Measurements from ENCODE around the gene GRAP.

GRAP gene

GRCh38 chr17:19010729-19011505 lies 35.8 kb downstream of the GRAP start:
- TF ChIP-seq, protein P1, sequence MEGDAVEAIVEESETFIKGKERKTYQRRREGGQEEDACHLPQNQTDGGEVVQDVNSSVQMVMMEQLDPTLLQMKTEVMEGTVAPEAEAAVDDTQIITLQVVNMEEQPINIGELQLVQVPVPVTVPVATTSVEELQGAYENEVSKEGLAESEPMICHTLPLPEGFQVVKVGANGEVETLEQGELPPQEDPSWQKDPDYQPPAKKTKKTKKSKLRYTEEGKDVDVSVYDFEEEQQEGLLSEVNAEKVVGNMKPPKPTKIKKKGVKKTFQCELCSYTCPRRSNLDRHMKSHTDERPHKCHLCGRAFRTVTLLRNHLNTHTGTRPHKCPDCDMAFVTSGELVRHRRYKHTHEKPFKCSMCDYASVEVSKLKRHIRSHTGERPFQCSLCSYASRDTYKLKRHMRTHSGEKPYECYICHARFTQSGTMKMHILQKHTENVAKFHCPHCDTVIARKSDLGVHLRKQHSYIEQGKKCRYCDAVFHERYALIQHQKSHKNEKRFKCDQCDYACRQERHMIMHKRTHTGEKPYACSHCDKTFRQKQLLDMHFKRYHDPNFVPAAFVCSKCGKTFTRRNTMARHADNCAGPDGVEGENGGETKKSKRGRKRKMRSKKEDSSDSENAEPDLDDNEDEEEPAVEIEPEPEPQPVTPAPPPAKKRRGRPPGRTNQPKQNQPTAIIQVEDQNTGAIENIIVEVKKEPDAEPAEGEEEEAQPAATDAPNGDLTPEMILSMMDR (IDR thresholded peaks at IDR 0.05; ENCODE audit: control insufficient read depth, extremely low read depth, insufficient read depth): no peak
- no peak overlapping the region for H3K4me3 ChIP-seq (ENCODE audit: low read depth, low read length)
- DNase-seq (ENCODE audit: low read depth): no peak

DNA sequence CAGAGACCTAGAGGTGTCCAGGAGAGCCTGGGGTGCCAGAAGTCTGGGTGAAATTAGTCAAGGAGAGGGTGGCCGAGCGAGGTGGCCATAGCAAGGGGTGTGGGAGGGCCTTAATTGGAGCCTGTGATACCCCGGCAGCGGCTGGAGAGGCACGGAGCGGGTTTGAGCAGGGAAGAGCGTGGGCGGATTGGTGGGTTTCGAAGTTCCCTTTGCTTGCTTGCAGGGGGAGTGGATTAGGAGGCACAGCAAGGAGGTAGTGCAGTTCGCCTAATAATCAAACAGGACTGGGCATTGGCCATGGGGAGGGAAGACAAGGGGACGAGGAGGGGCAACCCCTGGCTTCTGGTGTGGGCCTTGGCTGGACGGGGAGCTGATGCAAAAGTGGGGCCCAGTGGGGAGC lies 36.8 kb downstream of the GRAP start:
- no peak for DNase-seq (ENCODE audit: low read depth)
- no peak overlapping the region for H3K4me3 ChIP-seq (ENCODE audit: low read depth, low read length)
- TF ChIP-seq, protein P1 (IDR thresholded peaks at IDR 0.05; ENCODE audit: control insufficient read depth, extremely low read depth, insufficient read depth): no peak

DNA sequence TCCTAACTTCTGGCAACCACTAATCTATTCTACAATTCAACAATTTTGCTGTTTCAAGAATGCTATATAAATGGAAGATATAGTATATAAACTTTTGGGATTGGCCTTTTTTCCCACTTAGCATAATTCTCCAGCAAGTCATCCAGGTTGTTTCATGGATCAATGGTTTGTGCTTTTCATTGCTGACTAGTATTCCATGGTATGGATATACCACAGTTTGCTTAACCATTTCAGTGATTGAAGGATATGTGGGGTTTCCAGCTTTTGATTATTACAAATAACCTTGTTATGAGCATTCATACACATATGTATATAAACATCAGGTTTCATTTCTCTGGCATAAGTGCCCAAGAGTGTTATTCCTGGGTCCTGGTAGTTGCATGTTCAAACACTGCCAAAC lies 40.1 kb downstream of the GRAP start:
- DNase-seq (ENCODE audit: low read depth): no peak

DNA sequence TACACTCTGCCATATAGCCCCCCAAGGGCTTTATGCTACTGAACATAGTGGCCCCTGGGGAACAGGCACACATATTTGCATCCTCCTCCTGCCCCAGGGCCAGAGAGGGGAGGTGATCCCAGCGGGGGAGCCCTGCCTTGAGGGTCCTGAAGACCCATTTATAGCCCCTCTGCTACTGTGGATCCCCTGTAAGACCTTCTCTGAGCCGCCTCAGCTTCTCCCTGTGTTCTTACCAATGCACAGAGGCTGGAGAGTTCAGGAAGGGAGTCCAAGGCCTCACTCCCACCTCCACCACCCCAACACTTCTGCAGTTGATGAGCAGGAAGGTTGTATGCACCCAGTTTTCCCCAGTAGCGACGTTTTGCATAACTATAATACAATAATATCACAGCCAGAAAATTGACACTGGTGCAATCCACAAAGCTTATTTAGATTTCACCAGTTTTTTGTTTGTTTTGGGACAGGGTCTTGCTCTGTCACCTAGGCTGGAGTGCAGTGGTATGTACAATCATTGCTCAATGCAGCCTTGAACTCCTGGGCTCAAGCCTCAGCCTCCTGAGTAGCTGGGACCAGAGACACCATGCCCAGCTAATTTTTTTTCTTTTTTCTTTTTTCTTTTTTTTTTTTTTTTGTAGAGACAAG lies 40.8 kb downstream of the GRAP start:
- TF ChIP-seq, protein P1 (IDR thresholded peaks at IDR 0.05; ENCODE audit: control insufficient read depth, extremely low read depth, insufficient read depth): no peak
- DNase-seq (ENCODE audit: low read depth): no peak
- H3K4me3 ChIP-seq (ENCODE audit: low read depth, low read length): no peak overlapping the region

More for the DNA sequence above, 40.1 kb downstream of the GRAP start:
- TF ChIP-seq, protein P1 (IDR thresholded peaks at IDR 0.05; ENCODE audit: control insufficient read depth, extremely low read depth, insufficient read depth): no peak
- no peak overlapping the region for H3K4me3 ChIP-seq (ENCODE audit: low read depth, low read length)

DNA sequence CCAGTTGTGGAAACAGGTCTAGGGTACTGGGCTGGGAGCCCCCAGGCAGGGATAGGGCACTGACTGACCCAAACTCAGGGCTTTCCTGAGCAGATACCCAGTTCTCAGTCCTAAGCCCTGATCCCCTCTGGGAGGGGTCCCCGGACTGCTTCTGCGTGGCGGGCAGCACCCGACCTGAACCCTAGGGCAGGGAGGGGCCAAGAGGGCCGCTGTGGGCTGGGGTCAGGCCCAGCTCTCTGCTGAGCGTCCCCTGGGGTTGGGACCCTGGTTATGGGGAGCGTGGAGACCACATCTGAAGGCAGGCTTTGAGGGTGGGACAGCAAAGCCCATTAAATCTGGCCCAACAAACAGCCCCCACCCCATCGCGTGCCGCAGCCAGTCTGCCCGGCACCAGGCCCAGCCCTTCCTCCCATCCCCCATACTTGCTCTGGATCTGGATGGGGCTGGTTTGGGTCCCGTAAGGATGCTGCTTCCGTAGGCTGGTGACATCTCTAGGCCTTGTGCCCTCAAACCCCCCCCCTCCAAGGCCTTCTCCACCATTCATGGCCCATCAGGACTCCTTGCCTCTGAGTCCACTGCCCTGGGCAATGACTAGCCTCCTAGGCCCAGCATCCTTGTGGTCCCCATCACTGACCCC lies 41.5 kb downstream of the GRAP start:
- TF ChIP-seq, protein P1 (IDR thresholded peaks at IDR 0.05; ENCODE audit: control insufficient read depth, extremely low read depth, insufficient read depth): no peak
- no peak for DNase-seq (ENCODE audit: low read depth)
- peak overlapping the region; percentile 73 for H3K4me3 ChIP-seq (ENCODE audit: low read depth, low read length)

DNA sequence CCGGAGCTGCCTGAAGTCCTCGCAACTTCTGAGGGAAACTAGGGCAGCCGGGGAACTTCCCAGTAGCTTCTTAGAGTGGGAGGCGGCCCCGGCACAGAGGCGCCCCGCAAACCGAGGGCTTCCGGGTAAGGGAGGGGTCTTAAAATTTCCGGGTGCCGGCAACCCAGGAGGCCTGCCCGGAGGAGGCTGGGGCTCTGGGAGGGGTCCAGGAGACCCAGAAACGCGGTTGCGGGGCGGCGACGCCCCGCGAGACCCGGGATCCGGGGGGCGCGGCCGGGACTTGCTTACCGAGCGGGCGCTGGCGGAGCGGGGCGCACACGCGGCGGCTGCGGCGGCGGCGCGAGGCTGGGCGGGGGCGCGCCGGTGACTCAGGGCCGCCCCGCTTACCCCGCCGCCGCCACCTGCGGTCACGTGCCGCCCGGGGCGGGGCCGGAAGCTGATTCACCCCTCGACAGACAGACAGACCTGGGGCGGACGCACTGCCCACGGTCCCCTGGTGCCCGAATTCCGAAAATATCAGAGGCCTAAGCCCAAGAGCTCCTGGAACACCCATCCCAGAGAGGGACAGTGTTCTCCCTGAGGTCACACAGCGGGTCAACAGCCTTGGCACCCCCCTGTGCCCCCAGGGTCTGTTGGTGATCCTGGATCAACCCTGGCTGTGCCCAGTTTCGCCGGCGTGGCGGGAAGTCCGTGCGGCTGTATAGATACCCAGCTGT lies 42.2 kb downstream of the GRAP start, which contains the start of gene FAM83G:
Gene FAM83G (minus strand): TSS at position 344 of the 716 bp plus-strand sequence. CDS start 723 bp downstream, outside the sequence.
- DNase-seq (ENCODE audit: low read depth): no peak
- TF ChIP-seq, protein P1 (IDR thresholded peaks at IDR 0.05; ENCODE audit: control insufficient read depth, extremely low read depth, insufficient read depth): no peak
- peak within 1 kb of the TSS; percentile 73 for H3K4me3 ChIP-seq (ENCODE audit: low read depth, low read length)
